ENCODE data around the gene STOML2.
A peak's percentile ranks its signal among the peaks of the same experiment; 100 is the strongest.

The STOML2 gene

GRCh38 chr9:35114113-35114839 is 11.3 kb upstream of the STOML2 start:
- H3K4me3 Mint-ChIP-seq, result peak overlapping the region; percentile 98
- CTCF ChIA-PET, result interaction anchor here (0.8 to 3.3 kb wide), 12 partner anchors 9 to 617 kb away, joined by 3 to 13 read pairs (median 4); partner anchors contain the start of genes FANCG, PIGO, RUSC2 and STOML2
- H3K4me1 Mint-ChIP-seq, result peaks cover 66% of the 10 kb centered on the region
- H3K9me3 Mint-ChIP-seq, result no peaks in the 10 kb centered on the region
- no peaks in the 10 kb centered on the region for H3K27me3 Mint-ChIP-seq
- peak; percentile 89 for DNase-seq
- H3K27ac Mint-ChIP-seq, result peak overlapping the region; percentile 91
- peaks cover 10% of the 10 kb centered on the region for H3K36me3 Mint-ChIP-seq

- peak overlapping the region; percentile 73 for H3K4me3 Mint-ChIP-seq
- peaks cover 10% of the 10 kb centered on the region for H3K36me3 Mint-ChIP-seq
- CTCF ChIA-PET, result interaction anchor here (0.9 to 3.3 kb wide), 2 partner anchors 16 to 447 kb away, joined by 3 to 13 read pairs; partner anchors contain the start of gene PIGO
- DNase-seq, result no peak
- peak overlapping the region; percentile 66 for H3K27ac Mint-ChIP-seq
- no peaks in the 10 kb centered on the region for H3K27me3 Mint-ChIP-seq
- peaks cover 69% of the 10 kb centered on the region for H3K4me1 Mint-ChIP-seq
- H3K9me3 Mint-ChIP-seq, result no peaks in the 10 kb centered on the region
These were observed 9.5 kb upstream of the STOML2 start for GRCh38 chr9:35112257-35113020.

DNA sequence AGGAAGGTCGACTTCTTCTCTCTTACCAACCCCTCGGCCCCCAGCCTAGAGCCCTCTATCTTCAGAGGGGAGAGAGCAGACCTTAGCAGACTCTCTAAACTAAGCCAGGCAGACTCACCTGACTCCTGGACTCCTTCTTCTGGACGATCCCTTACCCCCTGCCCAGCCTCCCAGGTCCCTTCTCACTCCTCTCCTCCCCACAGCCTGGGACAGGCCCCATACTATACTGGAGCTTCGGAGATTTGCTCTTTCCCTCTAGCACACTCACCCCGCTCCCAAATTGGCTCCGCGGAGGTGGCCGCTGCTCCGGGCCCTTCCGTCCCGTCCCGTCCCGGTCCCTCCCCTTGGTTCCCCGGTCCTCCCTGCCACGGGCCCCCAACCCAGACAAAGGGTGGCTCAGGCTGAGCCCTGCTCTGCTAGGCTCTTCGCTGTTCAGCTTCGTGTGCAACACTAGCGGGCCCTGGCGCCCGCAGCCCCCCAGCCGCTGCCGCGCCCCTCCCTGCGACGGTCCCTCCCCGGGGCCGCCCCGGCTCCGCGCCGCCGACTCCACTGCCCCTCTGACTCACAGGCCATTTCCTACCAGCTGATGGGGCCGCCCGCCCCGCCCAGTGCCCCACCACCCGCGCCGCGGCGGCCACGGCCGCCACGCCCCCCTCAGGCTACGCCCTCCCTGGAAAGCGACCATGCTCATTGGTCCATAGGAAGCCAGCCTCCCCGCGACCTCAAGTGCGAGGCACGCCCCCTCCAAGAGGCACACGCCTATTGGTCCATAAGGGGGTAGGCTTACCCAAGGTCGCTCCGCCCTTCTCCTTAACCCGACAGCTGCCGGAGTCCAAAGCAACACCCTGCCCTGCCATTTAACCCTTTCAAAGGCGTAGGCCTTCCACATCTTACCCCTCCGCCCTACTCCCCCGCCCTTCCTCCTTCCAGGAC is 8.3 kb upstream of the STOML2 start:
- peak; percentile 98 for DNase-seq
- Mint-ChIP-seq H3K4me3 (peak overlapping the region; percentile 73), H3K36me3 (peaks cover 10% of the 10 kb centered on the region), H3K27me3 (no peaks in the 10 kb centered on the region), H3K4me1 (peaks cover 58% of the 10 kb centered on the region), H3K9me3 (no peaks in the 10 kb centered on the region), H3K27ac (peak overlapping the region; percentile 77)
- CTCF ChIA-PET, result interaction anchor here (0.7 to 3.3 kb wide), 4 partner anchors 15 to 715 kb away, joined by 3 to 13 read pairs (median 4); partner anchors contain the start of gene PIGO

DNA sequence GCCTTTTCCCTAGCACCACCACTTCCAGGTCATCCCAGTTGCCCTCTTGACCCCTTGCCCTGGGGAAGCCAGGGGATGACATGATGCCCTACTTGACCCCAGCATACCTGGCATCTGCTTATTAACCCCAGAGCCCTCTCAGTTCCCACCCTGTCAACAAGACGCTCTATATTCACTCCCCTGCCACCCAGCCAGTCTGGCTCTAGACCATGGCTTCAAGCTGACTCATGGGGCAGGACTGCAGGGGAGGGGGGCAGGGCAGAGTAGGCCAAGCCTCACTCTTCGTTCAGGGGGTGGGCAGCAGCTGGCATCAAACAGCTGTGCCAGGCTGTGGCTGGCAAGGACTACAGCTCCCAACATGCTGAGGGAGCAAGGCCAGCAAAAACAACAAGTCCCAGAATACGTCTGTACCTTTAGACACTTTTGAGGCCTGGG is 7.4 kb upstream of the STOML2 start:
- Mint-ChIP-seq H3K4me3 (peak overlapping the region; percentile 73), H3K27me3 (no peaks in the 10 kb centered on the region), H3K4me1 (peaks cover 51% of the 10 kb centered on the region), H3K9me3 (no peaks in the 10 kb centered on the region), H3K36me3 (peaks cover 17% of the 10 kb centered on the region), H3K27ac (no peak overlapping the region)
- no peak for DNase-seq
- CTCF ChIA-PET, result interaction anchor here (1.4 kb wide), 1 partner anchor 149 kb away, joined by 4 read pairs; no protein-coding TSS in a partner anchor

DNA sequence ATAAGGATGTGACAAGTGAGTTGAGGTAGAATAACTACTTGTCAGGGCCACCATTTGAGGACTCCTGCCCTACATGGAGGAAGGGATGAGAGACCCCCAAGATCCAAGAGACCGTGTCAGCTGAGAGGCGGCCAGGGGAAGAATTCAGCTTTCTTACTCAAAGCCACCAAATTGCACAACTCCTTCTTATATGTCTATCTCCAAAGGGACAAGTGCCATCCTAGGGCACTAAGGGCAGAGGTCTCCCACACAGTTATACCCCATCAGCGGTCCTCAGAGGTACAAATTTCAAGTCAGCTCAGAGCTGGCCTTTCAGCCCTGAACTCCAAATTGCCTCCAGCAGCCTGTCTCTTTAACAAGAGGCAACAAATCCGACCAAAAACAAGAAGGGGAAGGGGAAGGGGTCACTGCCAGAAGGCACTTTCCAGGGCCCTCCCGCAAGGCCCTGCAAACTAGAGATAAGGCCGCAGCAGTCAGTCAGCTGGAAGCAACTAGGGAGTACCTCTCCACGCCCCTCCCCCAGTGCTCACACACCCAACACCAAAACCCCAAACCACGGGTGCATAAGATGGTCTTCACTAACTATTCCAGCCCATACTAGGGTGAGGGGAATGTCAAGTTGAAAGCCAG is 6.1 kb upstream of the STOML2 start:
- Mint-ChIP-seq H3K27me3 (no peaks in the 10 kb centered on the region), H3K36me3 (peaks cover 23% of the 10 kb centered on the region), H3K4me1 (peaks cover 45% of the 10 kb centered on the region), H3K4me3 (no peak overlapping the region), H3K9me3 (no peaks in the 10 kb centered on the region), H3K27ac (no peak overlapping the region)
- DNase-seq, result no peak
- CTCF ChIA-PET, result no interaction called here

GRCh38 chr9:35108461-35108860 is 5.5 kb upstream of the STOML2 start:
- Mint-ChIP-seq H3K9me3 (no peaks in the 10 kb centered on the region), H3K27ac (no peak overlapping the region), H3K36me3 (peaks cover 19% of the 10 kb centered on the region), H3K27me3 (no peaks in the 10 kb centered on the region), H3K4me3 (no peak overlapping the region), H3K4me1 (peaks cover 44% of the 10 kb centered on the region)
- CTCF ChIA-PET, result no interaction called here
- no peak for DNase-seq

DNA sequence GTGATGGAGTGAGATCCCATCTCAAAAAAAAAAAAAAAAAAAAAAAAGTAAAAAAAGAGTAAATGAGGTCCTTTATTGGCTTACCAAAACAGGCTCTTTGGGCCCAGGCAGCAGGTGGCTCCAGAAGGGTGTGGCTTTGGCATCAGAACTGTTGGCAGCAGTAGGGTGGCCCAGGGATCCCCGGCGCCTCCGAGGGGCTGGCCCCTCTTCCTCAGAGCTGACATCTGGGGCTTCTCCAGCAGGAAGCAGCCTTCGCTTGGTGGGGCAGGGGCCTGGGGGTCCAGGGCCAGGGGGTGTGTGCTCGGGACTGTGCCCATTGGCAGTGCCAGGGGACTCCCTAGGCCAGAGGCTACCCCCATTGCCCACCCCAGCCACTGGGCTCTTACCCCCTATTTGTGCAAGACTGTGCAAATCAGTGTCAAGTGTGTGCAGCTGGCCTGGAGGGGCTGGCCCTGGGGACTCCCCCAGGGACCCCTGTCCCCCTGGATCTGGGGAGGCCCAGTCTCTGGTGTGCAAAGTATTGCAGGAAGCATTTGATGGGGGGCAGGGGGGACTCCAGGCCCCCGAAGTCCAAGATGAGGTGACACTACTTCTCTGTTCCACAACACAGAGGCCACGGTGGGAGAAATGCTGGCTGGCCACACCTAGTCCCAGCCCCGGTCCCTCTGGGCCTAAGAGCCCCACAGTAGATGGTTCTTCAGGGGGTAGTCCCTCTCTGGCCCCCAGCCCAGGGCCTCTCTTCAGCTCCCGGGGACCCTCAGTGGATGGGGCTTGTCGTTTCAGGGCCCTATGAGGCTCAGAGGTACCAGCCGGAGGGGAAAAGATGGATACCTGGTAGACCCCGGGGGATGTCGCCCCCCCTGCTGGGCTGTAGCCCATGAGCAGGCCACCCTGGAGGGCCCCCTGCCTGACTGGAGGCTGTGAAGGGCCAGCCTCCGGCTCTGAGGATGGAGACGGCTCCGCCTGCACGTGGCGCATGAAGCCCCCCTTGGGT is 4.7 kb upstream of the STOML2 start:
- CTCF ChIA-PET, result interaction anchor here (1.3 kb wide), 1 partner anchor 11 kb away, joined by 5 read pairs; the partner anchor contains the start of gene PIGO
- DNase-seq, result no peak
- Mint-ChIP-seq H3K36me3 (peaks cover 19% of the 10 kb centered on the region), H3K27me3 (no peaks in the 10 kb centered on the region), H3K4me1 (peaks cover 44% of the 10 kb centered on the region), H3K27ac (no peak overlapping the region), H3K4me3 (no peak overlapping the region), H3K9me3 (no peaks in the 10 kb centered on the region)

DNA sequence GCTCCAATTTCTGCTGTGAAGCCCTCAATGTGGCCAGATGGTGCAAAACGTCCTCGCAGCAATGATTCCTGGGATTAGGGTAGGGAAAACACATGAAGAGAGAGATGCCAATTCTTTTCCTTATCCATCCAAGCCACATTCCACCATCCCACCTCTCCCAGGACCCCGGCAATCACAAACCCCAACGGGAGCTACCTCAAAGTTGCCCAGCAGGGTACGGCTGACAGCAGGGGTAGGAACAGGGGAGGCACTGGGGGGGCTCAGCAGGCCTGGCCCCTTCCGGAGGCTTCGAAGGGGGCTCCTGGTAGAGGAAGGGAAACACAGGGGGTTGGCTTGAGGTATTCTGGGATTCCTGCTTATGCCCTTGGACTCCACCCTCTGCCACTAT is 3.4 kb upstream of the STOML2 start:
- DNase-seq, result no peak
- CTCF ChIA-PET, result interaction anchor here (1.3 kb wide), 1 partner anchor 10 kb away, joined by 5 read pairs; the partner anchor contains the start of gene PIGO
- Mint-ChIP-seq H3K4me3 (no peak overlapping the region), H3K36me3 (peaks cover 21% of the 10 kb centered on the region), H3K27me3 (no peaks in the 10 kb centered on the region), H3K4me1 (peaks cover 44% of the 10 kb centered on the region), H3K27ac (no peak overlapping the region), H3K9me3 (no peaks in the 10 kb centered on the region)

DNA sequence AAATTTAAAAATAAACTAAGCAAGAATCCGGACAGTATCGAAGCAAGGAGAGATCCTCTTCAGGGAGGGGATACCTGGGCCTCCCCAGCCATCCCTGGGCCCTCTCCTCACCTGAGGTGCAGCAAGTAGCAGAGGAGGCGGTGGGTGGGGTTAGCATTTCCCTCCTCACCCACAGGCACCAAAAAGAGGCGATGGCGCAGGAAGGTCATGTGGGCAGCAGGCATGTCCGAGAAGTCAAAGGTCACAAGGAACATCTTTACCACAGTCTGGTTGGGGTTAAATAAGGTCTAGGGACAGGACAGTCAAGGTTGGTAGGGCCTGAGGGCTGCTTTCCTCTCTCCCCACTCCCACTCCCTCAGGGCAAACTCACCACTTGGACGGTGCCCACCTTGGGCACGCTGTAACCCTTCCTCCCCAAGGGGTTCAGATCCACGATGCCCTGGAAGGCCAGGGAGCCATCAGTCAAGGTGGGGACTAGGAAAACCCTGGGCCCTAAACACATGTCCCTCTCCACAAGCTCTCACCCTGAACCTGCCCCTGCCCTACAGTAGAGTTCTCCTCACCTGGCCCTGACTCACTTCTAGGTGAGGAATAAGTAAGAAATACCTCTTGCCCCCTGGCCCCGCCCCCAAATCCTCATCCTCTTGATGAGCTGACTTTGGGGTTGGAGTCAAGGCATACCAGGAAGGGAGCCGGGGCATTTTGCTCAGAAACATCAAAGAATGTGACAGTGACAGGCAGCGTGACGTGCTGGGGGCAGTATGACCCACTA is 2.8 kb upstream of the STOML2 start:
- CTCF ChIA-PET, result interaction anchor here (1.3 to 1.5 kb wide), 2 partner anchors 9 to 207 kb away, joined by 5 read pairs; partner anchors contain the start of gene PIGO
- Mint-ChIP-seq H3K27ac (no peak overlapping the region), H3K4me1 (peaks cover 44% of the 10 kb centered on the region), H3K36me3 (peaks cover 26% of the 10 kb centered on the region), H3K9me3 (no peaks in the 10 kb centered on the region), H3K4me3 (no peak overlapping the region), H3K27me3 (no peaks in the 10 kb centered on the region)
- DNase-seq, result no peak

DNA sequence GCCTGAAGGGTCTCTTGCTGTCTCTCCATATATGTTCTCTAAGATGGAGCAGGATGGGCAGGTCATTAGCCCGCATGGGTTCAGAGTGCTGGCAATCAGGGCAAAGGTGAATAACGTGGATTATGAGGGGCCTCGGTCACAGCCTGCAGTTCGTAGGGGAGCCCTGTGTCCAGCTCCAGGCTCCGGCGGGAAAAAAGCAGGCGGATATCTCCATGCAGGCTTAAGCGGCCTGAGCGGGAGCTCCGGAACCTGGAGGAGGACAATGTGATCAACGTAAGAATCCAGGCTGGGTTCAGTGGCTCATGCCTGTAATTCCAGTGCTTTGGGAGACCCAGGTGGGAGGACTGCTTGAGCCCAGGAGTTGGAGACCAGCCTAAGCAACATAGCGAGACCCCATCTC is 2.2 kb upstream of the STOML2 start:
- CTCF ChIA-PET, result interaction anchor here (1.0 to 1.5 kb wide), 2 partner anchors 9 to 206 kb away, joined by 3 to 5 read pairs; no protein-coding TSS in a partner anchor
- Mint-ChIP-seq H3K27ac (no peak overlapping the region), H3K9me3 (no peaks in the 10 kb centered on the region), H3K4me1 (peaks cover 44% of the 10 kb centered on the region), H3K4me3 (no peak overlapping the region), H3K36me3 (peaks cover 33% of the 10 kb centered on the region), H3K27me3 (no peaks in the 10 kb centered on the region)
- no peak for DNase-seq

DNA sequence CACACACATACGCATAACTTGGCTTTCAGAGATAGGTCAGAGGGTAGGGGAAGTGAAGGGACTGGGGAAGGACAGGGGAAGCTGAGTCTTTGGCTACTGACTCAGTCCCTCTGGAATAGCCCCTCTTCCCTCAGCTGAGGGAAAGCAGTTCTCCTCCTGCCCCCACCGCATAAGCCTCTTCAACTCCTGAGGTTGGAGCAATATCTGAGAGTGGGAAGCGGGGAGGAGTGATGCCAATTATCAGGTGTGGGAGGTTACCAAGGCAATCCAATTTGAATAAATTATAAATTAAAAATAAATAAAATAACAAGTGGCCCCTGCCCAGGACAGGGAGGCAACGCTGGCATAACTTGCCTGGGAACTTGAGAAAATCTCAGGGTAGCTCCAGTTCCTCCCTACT is 1.7 kb upstream of the STOML2 start:
- Mint-ChIP-seq H3K36me3 (peaks cover 33% of the 10 kb centered on the region), H3K4me3 (no peak overlapping the region), H3K27me3 (no peaks in the 10 kb centered on the region), H3K27ac (no peak overlapping the region), H3K9me3 (no peaks in the 10 kb centered on the region), H3K4me1 (peaks cover 43% of the 10 kb centered on the region)
- CTCF ChIA-PET, result interaction anchor here (1.0 to 1.5 kb wide), 2 partner anchors 9 to 206 kb away, joined by 3 to 5 read pairs; no protein-coding TSS in a partner anchor
- no peak for DNase-seq

Data from activated naive CD4-positive, alpha-beta T cell treated with anti-CD3 and anti-CD28 coated beads, Interleukin-2, amount 10 ng/mL, durations not matched to agents 7 days and 5 days (primary cell).